GM23338 (cell line): ENCODE measurements around the gene L3MBTL4. TPM values are rescaled to one million over a fixed set of nuclear protein-coding genes. Genes with fewer than 3 reads are reported as not detected.

Source experiments
- ATAC-seq: fragments of 200-7000 bp; cut with Tn5 transposase; 3 replicates; pipeline ENCODE4 v1.9.1; 2020
- DNase-seq: peaks from one replicate; pipeline ENCODE4 v3.0.0-alpha.2; 2015; ENCODE audit warnings: low spot score
- H2AFZ ChIP-seq: fragments of 200-600 bp; sonication (generic); 2 replicates; pipeline ENCODE4 v1.8.0; 2016; ENCODE audit warnings: antibody characterized with exemption, mild to moderate bottlenecking, moderate library complexity
- H3F3A ChIP-seq: fragments of 200-600 bp; sonication (generic); replicated peaks from 2 replicates; pipeline ENCODE4 v1.8.0; 2017; ENCODE audit warnings: antibody characterized with exemption, mixed run types, low read depth
- H3K27ac ChIP-seq: fragments of 200-600 bp; sonication (generic); 2 replicates; pipeline ENCODE4 v1.6.1; 2016; ENCODE audit warnings: low read depth
- H3K27me3 ChIP-seq: fragments of 200-600 bp; sonication (generic); 2 replicates; pipeline ENCODE4 v1.8.0; 2016; ENCODE audit warnings: mild to moderate bottlenecking, mixed run types, moderate library complexity; ENCODE audit not compliant: insufficient read depth
- H3K36me3 ChIP-seq: fragments of 200-600 bp; sonication (generic); 2 replicates; pipeline ENCODE4 v1.8.0; 2016; ENCODE audit warnings: mild to moderate bottlenecking; ENCODE audit not compliant: insufficient read depth
- H3K4me1 ChIP-seq: fragments of 200-600 bp; sonication (generic); 2 replicates; pipeline ENCODE4 v1.8.0; 2016; ENCODE audit warnings: mild to moderate bottlenecking, moderate library complexity; ENCODE audit not compliant: insufficient read depth
- H3K4me2 ChIP-seq: fragments of 200-600 bp; sonication (generic); 2 replicates; pipeline ENCODE4 v1.7.1; 2017; ENCODE audit warnings: mixed run types
- H3K4me3 ChIP-seq: fragments of 200-600 bp; sonication (generic); 2 replicates; pipeline ENCODE4 v1.6.1; 2016; ENCODE audit warnings: mixed run types
- H3K79me2 ChIP-seq: fragments of 200-600 bp; sonication (generic); replicated peaks from 2 replicates; pipeline ENCODE4 v1.8.0; 2017; ENCODE audit warnings: mild to moderate bottlenecking; ENCODE audit not compliant: insufficient read depth
- H3K9me2 ChIP-seq: fragments of 200-600 bp; sonication (generic); 2 replicates; pipeline ENCODE4 v1.8.0; 2017; ENCODE audit not compliant: insufficient read depth
- H4K20me1 ChIP-seq: fragments of 200-600 bp; sonication (generic); replicated peaks from 2 replicates; pipeline ENCODE4 v1.8.0; 2017; ENCODE audit warnings: mild to moderate bottlenecking; ENCODE audit not compliant: insufficient read depth
- H3K27ac Mint-ChIP-seq: 2 replicates; pipeline ENCODE4 v1.8.0; 2020; ENCODE audit warnings: inconsistent platforms, mild to moderate bottlenecking, moderate library complexity, mixed read lengths
- H3K27me3 Mint-ChIP-seq: 3 replicates; pipeline ENCODE4 v1.8.0; 2022; ENCODE audit warnings: low read depth, mild to moderate bottlenecking, moderate library complexity, mixed read lengths, inconsistent platforms; ENCODE audit not compliant: insufficient read depth, poor library complexity
- H3K36me3 Mint-ChIP-seq: 3 replicates; pipeline ENCODE4 v1.8.0; 2021; ENCODE audit warnings: low read depth, mild to moderate bottlenecking, inconsistent platforms, moderate library complexity, mixed read lengths
- H3K4me1 Mint-ChIP-seq: 3 replicates; pipeline ENCODE4 v1.8.0; 2020; ENCODE audit warnings: mild to moderate bottlenecking, inconsistent platforms, mixed read lengths
- H3K4me3 Mint-ChIP-seq: 3 replicates; pipeline ENCODE4 v1.8.0; 2021; ENCODE audit warnings: moderate library complexity, mild to moderate bottlenecking, inconsistent platforms, mixed read lengths
- H3K9me3 Mint-ChIP-seq: 3 replicates; pipeline ENCODE4 v1.8.0; 2020; ENCODE audit warnings: moderate library complexity, mild to moderate bottlenecking, inconsistent platforms, mixed read lengths
- CREB1 ChIP-seq: fragments of 250-450 bp; sonication (Bioruptor Pico); IDR thresholded peaks from 2 replicates; pipeline ENCODE4 v1.5.0; 2020; ENCODE audit warnings: low read depth, mild to moderate bottlenecking, moderate library complexity
- EZH2 ChIP-seq: fragments of 200-600 bp; sonication (generic); IDR thresholded peaks from one replicate; pipeline ENCODE4 v1.8.0; 2017; ENCODE audit warnings: antibody characterized with exemption, mild to moderate bottlenecking, low read depth; ENCODE audit not compliant: unreplicated experiment
- EZH2phosphoT487 ChIP-seq: fragments of 200-600 bp; sonication (generic); IDR thresholded peaks from one replicate; pipeline ENCODE4 v1.8.1; 2018; ENCODE audit warnings: antibody characterized with exemption; ENCODE audit not compliant: unreplicated experiment
- JUNB ChIP-seq: IDR thresholded peaks from one replicate; pipeline ENCODE4 v1.6.1; 2016; ENCODE audit warnings: antibody characterized with exemption; ENCODE audit not compliant: unreplicated experiment
- NANOG ChIP-seq: IDR thresholded peaks from 2 replicates; pipeline ENCODE4 v1.6.1; 2016; ENCODE audit warnings: antibody characterized with exemption, borderline replicate concordance
- POLR2AphosphoS5 ChIP-seq: IDR thresholded peaks from 2 replicates; pipeline ENCODE4 v1.6.1; 2016; ENCODE audit warnings: antibody characterized with exemption, low read depth
- STAT1 ChIP-seq: IDR thresholded peaks from one replicate; pipeline ENCODE4 v1.6.1; 2016; ENCODE audit warnings: antibody characterized with exemption; ENCODE audit not compliant: unreplicated experiment
- ZNF114 ChIP-seq: fragments of 250-450 bp; sonication (Bioruptor Pico); IDR thresholded peaks from 2 replicates; pipeline ENCODE4 v1.5.0; 2020; ENCODE audit warnings: mild to moderate bottlenecking, moderate library complexity
- ZNF331 ChIP-seq: fragments of 250-450 bp; sonication (Bioruptor Pico); IDR thresholded peaks from 2 replicates; pipeline ENCODE4 v1.5.0; 2020; ENCODE audit warnings: low read depth, mild to moderate bottlenecking, moderate library complexity
- polyA plus RNA-seq: library from polyadenylated mRNA; unstranded; fragments of >200 nt; fragmentation: Nextera tagmentation; extraction: Ambion mirVana; gene quantifications from 2 replicates; pipeline ENCODE4 v1.2.1, GENCODE V29; 2016
- total RNA-seq: library from RNA; depleted of rRNA; stranded (reverse); fragments of >200 nt; shearing (Covaris generic); gene quantifications from 2 replicates; pipeline ENCODE4 v1.2.3, GENCODE V29; 2014
- TF ChIP-seq, protein P1 (sequence below): IDR thresholded peaks from one replicate; pipeline ENCODE4 v1.6.1; 2018; ENCODE audit warnings: antibody characterized with exemption; ENCODE audit not compliant: unreplicated experiment
- TF ChIP-seq, protein P2 (sequence below): fragments of 250-450 bp; sonication (Bioruptor Pico); IDR thresholded peaks from 2 replicates; pipeline ENCODE4 v1.5.0; 2020; ENCODE audit warnings: mild to moderate bottlenecking, moderate library complexity
- TF ChIP-seq, protein P3 (sequence below): IDR thresholded peaks from 2 replicates; pipeline ENCODE4 v1.6.1; 2016; ENCODE audit warnings: antibody characterized with exemption

The L3MBTL4 gene
- total and polyA plus RNA-seq, 2 experiments from 2014 or later, result 0.48 to 2.8 TPM

DNA sequence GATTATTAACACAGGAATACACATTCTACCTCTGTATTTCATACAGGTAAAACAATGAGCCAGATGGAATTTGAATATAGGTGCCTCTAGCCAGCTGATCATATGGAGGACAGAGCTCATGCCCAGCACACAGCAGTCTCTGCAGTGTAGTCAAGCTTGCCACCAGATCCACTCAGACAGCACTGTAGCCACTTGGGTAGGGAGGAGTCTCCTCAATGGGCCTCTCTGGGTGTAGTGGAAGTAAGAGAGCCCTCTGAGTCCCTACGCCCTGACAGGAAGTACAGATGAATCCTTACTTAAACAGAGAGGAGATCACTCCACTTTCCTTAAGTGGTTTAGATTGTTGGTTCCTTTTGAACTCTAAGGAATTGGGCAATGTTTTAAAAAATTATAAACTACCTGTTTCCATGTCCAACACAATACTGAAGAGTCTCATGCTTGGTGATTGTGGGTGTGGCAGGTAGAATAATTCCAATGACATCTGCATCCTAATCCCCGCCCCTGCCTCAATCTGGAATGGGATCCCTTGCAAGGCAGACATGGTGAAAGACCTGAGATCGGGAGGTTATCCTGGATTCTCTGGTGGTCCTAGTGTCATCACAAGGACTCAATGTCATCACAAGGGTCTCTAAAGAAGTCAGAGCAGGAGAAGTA lies 496.4 kb downstream of the L3MBTL4 start (continued):
- no peak for TF ChIP-seq EZH2phosphoT487
- TF ChIP-seq ZNF331 (CRISPR knock-in tag), result no peak
- TF ChIP-seq STAT1, result no peak
- TF ChIP-seq CREB1 (CRISPR knock-in tag), result no peak

DNA sequence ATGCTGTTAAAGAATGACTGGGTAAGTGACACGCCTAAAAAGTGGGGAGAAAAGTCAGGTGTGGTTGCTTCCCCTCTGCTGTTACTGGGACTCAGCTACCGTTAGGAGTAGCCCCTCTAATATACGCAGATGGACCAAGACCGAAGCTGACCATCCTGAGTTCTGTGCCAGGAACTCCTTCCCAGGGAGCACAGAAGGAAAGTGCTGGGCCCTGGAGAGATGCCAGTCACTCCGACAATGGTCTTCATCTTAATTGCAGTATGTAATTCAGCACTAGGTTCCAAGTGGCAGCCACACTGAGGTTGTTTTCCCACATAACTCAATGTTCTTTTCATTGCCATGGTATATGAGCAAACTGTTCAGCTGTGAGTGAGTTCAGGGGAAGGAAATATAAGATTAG lies 499.8 kb downstream of the L3MBTL4 start:
- Mint-ChIP-seq H3K36me3 (peaks cover 7% of the 10 kb centered on the region; the same call in 2 of the 3 replicates), H3K4me3 (no peak overlapping the region), H3K27ac (no peak overlapping the region), H3K9me3 (no peaks in the 10 kb centered on the region), H3K4me1 (peaks cover 28% of the 10 kb centered on the region), H3K27me3 (peaks cover 1% of the 10 kb centered on the region)
- no peaks in the 10 kb centered on the region for H3K9me2 ChIP-seq
- ATAC-seq (no peak), DNase-seq (no peak)
- peaks cover 13% of the 10 kb centered on the region; the same call in 1 of the 2 replicates for H3K4me1 ChIP-seq
- H3K4me3 ChIP-seq, result no peak overlapping the region
- no peak overlapping the region for H3K4me2 ChIP-seq
- H3K27me3 ChIP-seq, result no peaks in the 10 kb centered on the region
- no peaks in the 10 kb centered on the region for H3F3A ChIP-seq
- no peaks in the 10 kb centered on the region for H3K36me3 ChIP-seq
- H4K20me1 ChIP-seq, result no peaks in the 10 kb centered on the region
- H3K27ac ChIP-seq, result no peak overlapping the region
- no peaks in the 10 kb centered on the region for H3K79me2 ChIP-seq
- no peak overlapping the region for H2AFZ ChIP-seq
- TF ChIP-seq EZH2 (no peak), STAT1 (no peak), JUNB (no peak), NANOG (no peak), EZH2phosphoT487 (no peak), ZNF114 (CRISPR knock-in tag) (no peak), ZNF331 (CRISPR knock-in tag) (no peak), POLR2AphosphoS5 (no peak), CREB1 (CRISPR knock-in tag) (no peak)
- TF ChIP-seq, protein P1, sequence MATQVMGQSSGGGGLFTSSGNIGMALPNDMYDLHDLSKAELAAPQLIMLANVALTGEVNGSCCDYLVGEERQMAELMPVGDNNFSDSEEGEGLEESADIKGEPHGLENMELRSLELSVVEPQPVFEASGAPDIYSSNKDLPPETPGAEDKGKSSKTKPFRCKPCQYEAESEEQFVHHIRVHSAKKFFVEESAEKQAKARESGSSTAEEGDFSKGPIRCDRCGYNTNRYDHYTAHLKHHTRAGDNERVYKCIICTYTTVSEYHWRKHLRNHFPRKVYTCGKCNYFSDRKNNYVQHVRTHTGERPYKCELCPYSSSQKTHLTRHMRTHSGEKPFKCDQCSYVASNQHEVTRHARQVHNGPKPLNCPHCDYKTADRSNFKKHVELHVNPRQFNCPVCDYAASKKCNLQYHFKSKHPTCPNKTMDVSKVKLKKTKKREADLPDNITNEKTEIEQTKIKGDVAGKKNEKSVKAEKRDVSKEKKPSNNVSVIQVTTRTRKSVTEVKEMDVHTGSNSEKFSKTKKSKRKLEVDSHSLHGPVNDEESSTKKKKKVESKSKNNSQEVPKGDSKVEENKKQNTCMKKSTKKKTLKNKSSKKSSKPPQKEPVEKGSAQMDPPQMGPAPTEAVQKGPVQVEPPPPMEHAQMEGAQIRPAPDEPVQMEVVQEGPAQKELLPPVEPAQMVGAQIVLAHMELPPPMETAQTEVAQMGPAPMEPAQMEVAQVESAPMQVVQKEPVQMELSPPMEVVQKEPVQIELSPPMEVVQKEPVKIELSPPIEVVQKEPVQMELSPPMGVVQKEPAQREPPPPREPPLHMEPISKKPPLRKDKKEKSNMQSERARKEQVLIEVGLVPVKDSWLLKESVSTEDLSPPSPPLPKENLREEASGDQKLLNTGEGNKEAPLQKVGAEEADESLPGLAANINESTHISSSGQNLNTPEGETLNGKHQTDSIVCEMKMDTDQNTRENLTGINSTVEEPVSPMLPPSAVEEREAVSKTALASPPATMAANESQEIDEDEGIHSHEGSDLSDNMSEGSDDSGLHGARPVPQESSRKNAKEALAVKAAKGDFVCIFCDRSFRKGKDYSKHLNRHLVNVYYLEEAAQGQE, result no peak
- TF ChIP-seq, protein P2, sequence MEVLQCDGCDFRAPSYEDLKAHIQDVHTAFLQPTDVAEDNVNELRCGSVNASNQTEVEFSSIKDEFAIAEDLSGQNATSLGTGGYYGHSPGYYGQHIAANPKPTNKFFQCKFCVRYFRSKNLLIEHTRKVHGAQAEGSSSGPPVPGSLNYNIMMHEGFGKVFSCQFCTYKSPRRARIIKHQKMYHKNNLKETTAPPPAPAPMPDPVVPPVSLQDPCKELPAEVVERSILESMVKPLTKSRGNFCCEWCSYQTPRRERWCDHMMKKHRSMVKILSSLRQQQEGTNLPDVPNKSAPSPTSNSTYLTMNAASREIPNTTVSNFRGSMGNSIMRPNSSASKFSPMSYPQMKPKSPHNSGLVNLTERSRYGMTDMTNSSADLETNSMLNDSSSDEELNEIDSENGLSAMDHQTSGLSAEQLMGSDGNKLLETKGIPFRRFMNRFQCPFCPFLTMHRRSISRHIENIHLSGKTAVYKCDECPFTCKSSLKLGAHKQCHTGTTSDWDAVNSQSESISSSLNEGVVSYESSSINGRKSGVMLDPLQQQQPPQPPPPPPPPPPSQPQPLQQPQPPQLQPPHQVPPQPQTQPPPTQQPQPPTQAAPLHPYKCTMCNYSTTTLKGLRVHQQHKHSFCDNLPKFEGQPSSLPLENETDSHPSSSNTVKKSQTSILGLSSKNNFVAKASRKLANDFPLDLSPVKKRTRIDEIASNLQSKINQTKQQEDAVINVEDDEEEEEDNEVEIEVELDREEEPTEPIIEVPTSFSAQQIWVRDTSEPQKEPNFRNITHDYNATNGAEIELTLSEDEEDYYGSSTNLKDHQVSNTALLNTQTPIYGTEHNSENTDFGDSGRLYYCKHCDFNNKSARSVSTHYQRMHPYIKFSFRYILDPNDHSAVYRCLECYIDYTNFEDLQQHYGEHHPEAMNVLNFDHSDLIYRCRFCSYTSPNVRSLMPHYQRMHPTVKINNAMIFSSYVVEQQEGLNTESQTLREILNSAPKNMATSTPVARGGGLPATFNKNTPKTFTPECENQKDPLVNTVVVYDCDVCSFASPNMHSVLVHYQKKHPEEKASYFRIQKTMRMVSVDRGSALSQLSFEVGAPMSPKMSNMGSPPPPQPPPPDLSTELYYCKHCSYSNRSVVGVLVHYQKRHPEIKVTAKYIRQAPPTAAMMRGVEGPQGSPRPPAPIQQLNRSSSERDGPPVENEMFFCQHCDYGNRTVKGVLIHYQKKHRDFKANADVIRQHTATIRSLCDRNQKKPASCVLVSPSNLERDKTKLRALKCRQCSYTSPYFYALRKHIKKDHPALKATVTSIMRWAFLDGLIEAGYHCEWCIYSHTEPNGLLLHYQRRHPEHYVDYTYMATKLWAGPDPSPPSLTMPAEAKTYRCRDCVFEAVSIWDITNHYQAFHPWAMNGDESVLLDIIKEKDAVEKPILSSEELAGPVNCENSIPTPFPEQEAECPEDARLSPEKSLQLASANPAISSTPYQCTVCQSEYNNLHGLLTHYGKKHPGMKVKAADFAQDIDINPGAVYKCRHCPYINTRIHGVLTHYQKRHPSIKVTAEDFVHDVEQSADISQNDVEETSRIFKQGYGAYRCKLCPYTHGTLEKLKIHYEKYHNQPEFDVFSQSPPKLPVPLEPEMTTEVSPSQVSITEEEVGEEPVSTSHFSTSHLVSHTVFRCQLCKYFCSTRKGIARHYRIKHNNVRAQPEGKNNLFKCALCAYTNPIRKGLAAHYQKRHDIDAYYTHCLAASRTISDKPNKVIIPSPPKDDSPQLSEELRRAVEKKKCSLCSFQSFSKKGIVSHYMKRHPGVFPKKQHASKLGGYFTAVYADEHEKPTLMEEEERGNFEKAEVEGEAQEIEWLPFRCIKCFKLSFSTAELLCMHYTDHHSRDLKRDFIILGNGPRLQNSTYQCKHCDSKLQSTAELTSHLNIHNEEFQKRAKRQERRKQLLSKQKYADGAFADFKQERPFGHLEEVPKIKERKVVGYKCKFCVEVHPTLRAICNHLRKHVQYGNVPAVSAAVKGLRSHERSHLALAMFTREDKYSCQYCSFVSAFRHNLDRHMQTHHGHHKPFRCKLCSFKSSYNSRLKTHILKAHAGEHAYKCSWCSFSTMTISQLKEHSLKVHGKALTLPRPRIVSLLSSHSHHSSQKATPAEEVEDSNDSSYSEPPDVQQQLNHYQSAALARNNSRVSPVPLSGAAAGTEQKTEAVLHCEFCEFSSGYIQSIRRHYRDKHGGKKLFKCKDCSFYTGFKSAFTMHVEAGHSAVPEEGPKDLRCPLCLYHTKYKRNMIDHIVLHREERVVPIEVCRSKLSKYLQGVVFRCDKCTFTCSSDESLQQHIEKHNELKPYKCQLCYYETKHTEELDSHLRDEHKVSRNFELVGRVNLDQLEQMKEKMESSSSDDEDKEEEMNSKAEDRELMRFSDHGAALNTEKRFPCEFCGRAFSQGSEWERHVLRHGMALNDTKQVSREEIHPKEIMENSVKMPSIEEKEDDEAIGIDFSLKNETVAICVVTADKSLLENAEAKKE (CRISPR knock-in tag), result no peak
- TF ChIP-seq, protein P3, sequence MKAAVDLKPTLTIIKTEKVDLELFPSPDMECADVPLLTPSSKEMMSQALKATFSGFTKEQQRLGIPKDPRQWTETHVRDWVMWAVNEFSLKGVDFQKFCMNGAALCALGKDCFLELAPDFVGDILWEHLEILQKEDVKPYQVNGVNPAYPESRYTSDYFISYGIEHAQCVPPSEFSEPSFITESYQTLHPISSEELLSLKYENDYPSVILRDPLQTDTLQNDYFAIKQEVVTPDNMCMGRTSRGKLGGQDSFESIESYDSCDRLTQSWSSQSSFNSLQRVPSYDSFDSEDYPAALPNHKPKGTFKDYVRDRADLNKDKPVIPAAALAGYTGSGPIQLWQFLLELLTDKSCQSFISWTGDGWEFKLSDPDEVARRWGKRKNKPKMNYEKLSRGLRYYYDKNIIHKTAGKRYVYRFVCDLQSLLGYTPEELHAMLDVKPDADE, result no peak
